HFFc6 (cell line): ENCODE results near the gene FZR1. TPM values are rescaled to one million over a fixed set of nuclear protein-coding genes. Genes with fewer than 3 reads are reported as not detected.
"Not testable (repeated sequence)": the region's sequence is repeated elsewhere in the genome, so short reads cannot be mapped to it uniquely, and the experiment has no call there.

Experiments used
- DNase-seq: peaks from one replicate; pipeline ENCODE4 v3.0.0-alpha.2; 2018
- H3K27ac Mint-ChIP-seq: 2 replicates; pipeline ENCODE4 v1.8.0; 2020; ENCODE audit warnings: mild to moderate bottlenecking, mixed read lengths
- H3K27me3 Mint-ChIP-seq: 2 replicates; pipeline ENCODE4 v1.8.0; 2021; ENCODE audit warnings: mild to moderate bottlenecking, moderate library complexity, mixed read lengths; ENCODE audit not compliant: insufficient read depth
- H3K36me3 Mint-ChIP-seq: 2 replicates; pipeline ENCODE4 v1.8.0; 2021; ENCODE audit warnings: low read depth, mixed read lengths
- H3K4me1 Mint-ChIP-seq: 2 replicates; pipeline ENCODE4 v1.8.0; 2020; ENCODE audit warnings: low read depth, mixed read lengths
- H3K4me3 Mint-ChIP-seq: 2 replicates; pipeline ENCODE4 v1.8.0; 2020; ENCODE audit warnings: mild to moderate bottlenecking, moderate library complexity, mixed read lengths
- H3K9me3 Mint-ChIP-seq: 2 replicates; pipeline ENCODE4 v1.8.0; 2020; ENCODE audit warnings: mild to moderate bottlenecking, mixed read lengths
- total RNA-seq, 6 experiments: library from RNA; stranded (reverse); fragmentation: NEBNext Ultra II Directional; extraction: Animal tissue kit (Norgen Biotek cat#: 25700); gene quantifications; 2 replicates in 1 of 6; 3 replicates in 5 of 6; pipeline ENCODE4 v1.2.3, GENCODE V29; 2021
- TF ChIP-seq, protein P1 (sequence below): fragments of 200-600 bp; sonication (generic); IDR thresholded peaks from 2 replicates; pipeline ENCODE4 v1.5.0; 2021; ENCODE audit warnings: antibody characterized with exemption, mild to moderate bottlenecking

FZR1 gene
- total RNA-seq, 6 experiments from 2014 or later = 43.9 to 56.8 (median 46.0) TPM

DNA sequence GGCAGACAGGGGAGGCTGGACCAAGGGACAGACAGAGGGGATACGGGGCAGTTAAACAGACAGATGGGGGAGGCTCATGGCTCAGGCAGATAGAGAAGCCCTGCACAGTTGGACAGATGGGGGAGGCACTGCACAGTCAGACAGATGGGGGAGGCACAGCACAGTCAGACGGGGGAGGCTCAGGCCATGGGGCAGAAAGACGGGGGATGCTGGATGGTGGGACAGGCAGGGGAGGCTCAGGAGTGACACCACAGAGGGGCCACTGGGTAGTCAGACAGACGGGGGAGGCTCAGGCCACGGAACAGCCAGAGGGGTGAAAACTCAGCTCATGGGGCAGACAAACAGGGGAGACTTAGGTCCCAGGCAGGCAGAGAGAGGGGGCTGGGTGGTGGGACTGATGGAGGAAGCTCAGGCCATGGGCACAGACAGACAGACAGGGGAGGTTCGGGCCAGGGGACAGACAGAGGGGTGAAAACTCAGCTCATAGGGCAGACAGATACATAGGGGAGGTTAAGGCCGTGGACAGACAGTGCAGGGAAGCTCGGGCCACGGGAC is 50.4 kb downstream of the FZR1 start:
- no peaks in the 10 kb centered on the region for H3K9me3 Mint-ChIP-seq
- DNase-seq = no peak
- peaks cover 3% of the 10 kb centered on the region; the same call in 1 of the 2 replicates for H3K36me3 Mint-ChIP-seq
- H3K27ac Mint-ChIP-seq = peak overlapping the region; percentile 77
- H3K4me3 Mint-ChIP-seq = peak overlapping the region; percentile 98
- peaks cover 1% of the 10 kb centered on the region for H3K27me3 Mint-ChIP-seq
- H3K4me1 Mint-ChIP-seq = peaks cover 25% of the 10 kb centered on the region
- TF ChIP-seq, protein P1, sequence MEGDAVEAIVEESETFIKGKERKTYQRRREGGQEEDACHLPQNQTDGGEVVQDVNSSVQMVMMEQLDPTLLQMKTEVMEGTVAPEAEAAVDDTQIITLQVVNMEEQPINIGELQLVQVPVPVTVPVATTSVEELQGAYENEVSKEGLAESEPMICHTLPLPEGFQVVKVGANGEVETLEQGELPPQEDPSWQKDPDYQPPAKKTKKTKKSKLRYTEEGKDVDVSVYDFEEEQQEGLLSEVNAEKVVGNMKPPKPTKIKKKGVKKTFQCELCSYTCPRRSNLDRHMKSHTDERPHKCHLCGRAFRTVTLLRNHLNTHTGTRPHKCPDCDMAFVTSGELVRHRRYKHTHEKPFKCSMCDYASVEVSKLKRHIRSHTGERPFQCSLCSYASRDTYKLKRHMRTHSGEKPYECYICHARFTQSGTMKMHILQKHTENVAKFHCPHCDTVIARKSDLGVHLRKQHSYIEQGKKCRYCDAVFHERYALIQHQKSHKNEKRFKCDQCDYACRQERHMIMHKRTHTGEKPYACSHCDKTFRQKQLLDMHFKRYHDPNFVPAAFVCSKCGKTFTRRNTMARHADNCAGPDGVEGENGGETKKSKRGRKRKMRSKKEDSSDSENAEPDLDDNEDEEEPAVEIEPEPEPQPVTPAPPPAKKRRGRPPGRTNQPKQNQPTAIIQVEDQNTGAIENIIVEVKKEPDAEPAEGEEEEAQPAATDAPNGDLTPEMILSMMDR = no peak

DNA sequence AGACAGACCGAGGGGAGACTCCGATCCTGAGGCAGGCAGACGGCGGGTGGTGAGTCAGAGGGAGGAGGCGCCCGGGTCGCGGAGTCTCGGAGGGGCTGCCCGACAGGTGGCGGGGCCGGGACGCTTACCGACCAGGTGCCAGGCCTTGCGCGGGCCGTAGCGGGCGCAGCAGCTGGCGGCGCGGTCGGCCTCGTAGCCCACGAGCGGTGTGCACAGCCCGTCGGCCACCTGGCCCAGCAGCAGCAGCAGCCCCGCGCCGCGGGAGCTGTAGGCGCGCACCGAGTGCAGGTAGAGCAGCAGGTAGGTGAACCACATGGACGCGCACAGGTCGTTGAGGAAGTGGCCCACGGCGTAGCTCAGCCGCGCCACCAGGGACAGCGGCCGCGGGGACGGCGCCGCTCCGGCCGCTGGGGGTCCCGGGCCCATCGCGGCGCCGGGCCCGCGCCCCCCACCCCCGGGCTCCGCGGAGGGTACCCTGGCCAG is 50.9 kb downstream of the FZR1 start:
- Mint-ChIP-seq H3K9me3 (no peaks in the 10 kb centered on the region), H3K4me1 (peaks cover 25% of the 10 kb centered on the region), H3K27ac (peak overlapping the region; percentile 77), H3K36me3 (peaks cover 3% of the 10 kb centered on the region; the same call in 1 of the 2 replicates), H3K4me3 (peak overlapping the region; percentile 98), H3K27me3 (peaks cover 1% of the 10 kb centered on the region; the same call in 1 of the 2 replicates)
- TF ChIP-seq, protein P1 = peak; percentile 35; the same call in 1 of the 2 replicates
- DNase-seq = peak; percentile 29

DNA sequence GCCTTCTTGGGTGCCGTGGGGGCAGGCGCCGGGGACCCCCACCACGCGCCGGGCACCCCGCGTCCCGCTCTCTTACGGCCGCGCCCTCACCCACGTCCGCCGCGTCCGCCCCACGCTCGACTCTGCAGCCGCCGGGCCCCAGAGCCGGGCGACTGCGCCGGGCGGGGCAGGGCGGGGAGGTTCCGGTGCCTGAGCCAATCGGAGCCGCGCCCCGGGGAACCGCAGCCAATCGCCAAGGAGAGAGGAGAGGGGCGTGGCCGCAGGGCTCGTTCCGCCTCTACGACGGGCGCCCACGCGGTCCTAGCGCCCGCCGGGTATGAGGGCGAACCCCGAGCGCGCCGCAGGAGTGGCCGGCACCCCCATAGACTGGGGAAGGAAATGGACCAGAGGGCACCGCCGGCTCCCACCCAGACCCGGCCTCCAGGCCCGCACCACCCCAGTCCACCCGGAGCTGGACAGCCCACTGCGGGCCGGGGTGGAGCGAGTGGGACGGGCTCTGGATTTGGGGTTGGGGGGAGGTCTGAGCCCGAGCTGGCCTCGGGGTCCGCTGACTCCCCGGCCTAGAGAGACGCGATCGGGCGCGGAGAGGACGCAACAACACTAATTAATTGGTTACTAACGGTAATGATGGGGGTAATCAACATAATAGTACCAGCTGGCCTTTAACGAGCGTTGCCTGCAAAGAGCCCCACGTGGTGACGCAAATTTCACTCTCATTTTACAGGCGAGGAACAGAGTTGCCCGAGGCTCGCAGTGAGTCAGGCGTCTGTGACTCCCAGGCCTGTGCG is 51.5 kb downstream of the FZR1 start, which contains the start of gene MFSD12:
Gene MFSD12 (minus strand): TSS at position 126 of the 788 bp plus-strand sequence. CDS start 183 bp downstream, outside the sequence.
- Mint-ChIP-seq H3K4me3 (peak within 1 kb of the TSS; percentile 98), H3K27ac (peak within 1 kb of the TSS; percentile 96), H3K4me1 (peaks cover 25% of the 10 kb centered on the region), H3K36me3 (peaks cover 3% of the 10 kb centered on the region; the same call in 1 of the 2 replicates), H3K27me3 (peaks cover 1% of the 10 kb centered on the region; the same call in 1 of the 2 replicates), H3K9me3 (no peaks in the 10 kb centered on the region)
- peak; percentile 91 for DNase-seq
- TF ChIP-seq, protein P1 = no peak

DNA sequence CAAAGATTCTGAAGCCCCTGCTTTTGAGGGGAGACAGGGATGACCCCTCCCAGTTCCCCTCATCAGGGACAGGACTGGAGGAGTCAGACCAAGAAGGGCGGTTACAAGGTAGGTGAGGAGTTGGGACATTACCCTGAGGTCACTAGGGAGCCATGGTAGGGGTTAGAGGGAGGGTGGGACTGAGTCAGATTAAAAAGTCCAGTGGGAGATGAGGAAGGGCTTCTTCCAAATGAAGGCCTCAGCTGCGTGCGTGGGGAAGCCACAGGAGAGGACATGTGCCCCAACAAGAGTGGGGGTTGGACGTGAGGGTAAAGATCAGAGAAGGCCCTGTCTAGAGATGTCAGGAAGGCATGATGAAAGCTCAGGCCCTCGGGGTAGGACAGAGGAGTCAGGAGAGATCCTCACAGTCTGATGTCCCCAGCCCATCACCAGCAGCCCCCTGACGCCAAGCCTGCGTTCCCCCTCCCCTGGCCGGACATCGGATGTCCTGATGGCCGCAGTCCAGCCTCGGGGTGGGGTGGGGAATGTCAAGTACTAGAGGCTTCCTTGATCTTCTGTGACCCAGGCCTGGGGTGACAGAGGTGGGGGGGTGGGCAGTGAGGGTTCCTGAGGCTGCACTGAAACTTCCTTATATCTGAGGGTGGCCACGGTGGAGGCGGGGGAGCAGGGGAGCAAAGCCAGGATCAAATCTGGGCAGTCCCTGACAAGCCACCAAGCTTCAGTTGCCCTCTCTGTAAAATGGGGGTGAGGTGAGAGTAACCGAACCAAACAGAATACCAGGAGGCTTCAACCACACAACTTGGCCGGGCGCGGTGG is 57.8 kb downstream of the FZR1 start:
- H3K27ac Mint-ChIP-seq = no peak overlapping the region
- TF ChIP-seq, protein P1 = no peak
- H3K36me3 Mint-ChIP-seq = no peaks in the 10 kb centered on the region
- H3K27me3 Mint-ChIP-seq = peaks cover 4% of the 10 kb centered on the region; the same call in 1 of the 2 replicates
- no peak overlapping the region for H3K4me3 Mint-ChIP-seq
- DNase-seq = no peak
- H3K9me3 Mint-ChIP-seq = no peaks in the 10 kb centered on the region
- no peaks in the 10 kb centered on the region; the same call in 1 of the 2 replicates for H3K4me1 Mint-ChIP-seq

DNA sequence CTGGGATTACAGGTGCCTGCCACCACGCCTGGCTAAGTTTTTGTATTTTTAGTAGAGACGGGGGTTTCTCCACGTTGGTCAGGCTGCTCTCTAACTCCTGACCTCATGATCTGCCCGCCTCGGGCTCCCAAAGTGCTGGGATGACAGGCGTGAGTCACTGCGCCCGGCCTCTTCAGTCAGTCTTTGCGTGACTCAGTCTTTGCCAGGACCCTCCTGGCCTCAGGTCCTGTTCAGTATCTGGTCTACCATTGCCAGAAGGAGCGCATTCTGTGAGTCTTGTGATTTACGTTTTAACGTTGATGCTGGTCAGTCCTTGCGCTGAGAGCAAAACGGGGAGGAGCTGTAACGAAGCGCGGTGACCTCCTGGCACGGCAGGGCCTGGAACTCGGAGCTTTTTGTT is 59.0 kb downstream of the FZR1 start:
- peaks cover 4% of the 10 kb centered on the region; the same call in 1 of the 2 replicates for H3K27me3 Mint-ChIP-seq
- no peaks in the 10 kb centered on the region for H3K9me3 Mint-ChIP-seq
- peak overlapping the region; percentile 49; the same call in 1 of the 2 replicates for H3K27ac Mint-ChIP-seq
- DNase-seq = no peak
- no peaks in the 10 kb centered on the region; the same call in 1 of the 2 replicates for H3K4me1 Mint-ChIP-seq
- no peak overlapping the region for H3K4me3 Mint-ChIP-seq
- TF ChIP-seq, protein P1 = no peak
- H3K36me3 Mint-ChIP-seq = no peaks in the 10 kb centered on the region

DNA sequence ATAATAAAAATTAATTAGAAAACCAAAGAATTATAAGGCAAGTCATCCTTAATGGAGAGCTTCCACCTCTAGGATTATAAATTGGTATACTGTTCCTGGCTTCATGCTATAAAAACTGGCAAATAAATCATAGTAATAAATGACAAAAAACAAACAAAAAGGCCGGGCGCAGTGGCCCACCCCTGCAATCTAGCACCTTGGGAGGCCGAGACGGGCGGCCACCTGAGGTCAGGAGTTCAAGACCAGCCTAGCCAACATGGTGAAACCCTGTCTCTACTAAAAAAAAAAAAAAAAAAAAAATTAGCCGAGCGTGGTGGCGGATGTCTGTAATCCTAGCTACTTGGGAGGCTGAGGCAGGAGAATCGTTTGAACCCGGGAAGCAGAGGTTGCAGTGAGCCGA is 63.9 kb downstream of the FZR1 start:
- not testable (repeated sequence) for H3K36me3 Mint-ChIP-seq, H3K27ac Mint-ChIP-seq, H3K27me3 Mint-ChIP-seq, H3K4me3 Mint-ChIP-seq, H3K9me3 Mint-ChIP-seq, DNase-seq
- peaks cover 13% of the 10 kb centered on the region for H3K4me1 Mint-ChIP-seq
